Retinal pigment epithelial cell (primary cell): ENCODE data around the gene SMC6.

Source experiments
- DNase-seq: peaks from one replicate; pipeline ENCODE4 v3.0.0-alpha.2; 2010; ENCODE audit warnings: low read depth
- H3K4me3 ChIP-seq: 2 replicates; pipeline ENCODE4 v1.5.1; 2011; ENCODE audit warnings: mild to moderate bottlenecking, low read length, control low read depth, moderate library complexity
- CTCF ChIP-seq: conservative IDR thresholded peaks from 2 replicates; pipeline ENCODE4 v1.5.1; 2011; ENCODE audit warnings: low read depth, low read length, control low read depth, inconsistent platforms

Gene SMC6

GRCh38 chr2:17795309-17795708 is 41.7 kb upstream of the SMC6 start:
- TF ChIP-seq CTCF, result no peak
- H3K4me3 ChIP-seq, result no peak overlapping the region
- DNase-seq, result no peak

DNA sequence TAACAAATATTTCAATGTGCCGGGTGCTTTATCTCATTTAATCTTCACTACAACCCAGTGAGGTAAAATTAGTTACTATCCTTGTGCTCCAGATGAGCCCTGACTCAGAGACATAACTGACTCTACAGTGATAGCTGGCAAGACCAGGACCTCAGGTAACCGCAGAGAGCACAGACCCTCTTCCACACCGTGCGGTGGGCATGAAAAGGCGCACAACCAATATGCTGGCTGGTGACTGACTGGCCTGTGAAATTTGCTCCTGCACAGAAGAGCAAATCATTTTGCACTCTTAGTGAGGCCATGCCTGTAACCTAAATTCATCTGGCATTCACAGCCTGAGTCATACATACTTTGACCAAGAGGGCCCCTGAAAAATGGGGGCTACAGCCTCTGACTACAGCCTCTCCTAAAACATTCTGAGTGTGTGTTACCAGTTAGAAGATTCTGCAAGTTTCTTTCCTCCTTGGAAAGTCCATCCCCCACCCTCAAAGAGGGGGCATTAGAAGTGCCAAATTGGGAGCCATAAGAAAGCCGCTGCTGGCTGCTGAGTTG is 40.3 kb upstream of the SMC6 start:
- TF ChIP-seq CTCF, result no peak
- no peak overlapping the region for H3K4me3 ChIP-seq
- no peak for DNase-seq

- no peak overlapping the region for H3K4me3 ChIP-seq
- DNase-seq, result no peak
- no peak for TF ChIP-seq CTCF
These were observed 39.7 kb upstream of the SMC6 start for GRCh38 chr2:17793296-17793695.

DNA sequence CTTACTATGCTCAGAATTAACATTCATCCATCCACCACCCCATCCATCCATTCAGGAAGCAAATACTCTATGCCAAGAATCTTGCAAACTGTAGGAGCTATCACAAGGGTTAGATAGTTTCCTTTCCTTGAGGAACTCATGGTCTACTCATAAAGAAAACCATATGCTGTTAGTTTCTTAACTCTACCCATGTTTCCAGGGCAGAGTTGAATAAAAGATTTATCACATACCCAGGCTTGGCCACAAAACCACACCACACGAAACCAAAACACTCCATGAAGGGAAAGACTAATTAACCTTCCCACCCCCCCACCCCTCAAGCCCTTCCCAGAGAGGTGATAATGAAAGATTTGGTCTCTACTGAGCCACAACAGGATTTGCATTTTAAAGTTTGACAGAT is 38.9 kb upstream of the SMC6 start:
- no peak overlapping the region for H3K4me3 ChIP-seq
- DNase-seq, result no peak
- TF ChIP-seq CTCF, result no peak

GRCh38 chr2:17791817-17792130 is 38.2 kb upstream of the SMC6 start:
- H3K4me3 ChIP-seq, result no peak overlapping the region
- DNase-seq, result no peak
- no peak for TF ChIP-seq CTCF

GRCh38 chr2:17791121-17791816 is 37.7 kb upstream of the SMC6 start:
- TF ChIP-seq CTCF, result no peak
- no peak for DNase-seq
- no peak overlapping the region for H3K4me3 ChIP-seq

DNA sequence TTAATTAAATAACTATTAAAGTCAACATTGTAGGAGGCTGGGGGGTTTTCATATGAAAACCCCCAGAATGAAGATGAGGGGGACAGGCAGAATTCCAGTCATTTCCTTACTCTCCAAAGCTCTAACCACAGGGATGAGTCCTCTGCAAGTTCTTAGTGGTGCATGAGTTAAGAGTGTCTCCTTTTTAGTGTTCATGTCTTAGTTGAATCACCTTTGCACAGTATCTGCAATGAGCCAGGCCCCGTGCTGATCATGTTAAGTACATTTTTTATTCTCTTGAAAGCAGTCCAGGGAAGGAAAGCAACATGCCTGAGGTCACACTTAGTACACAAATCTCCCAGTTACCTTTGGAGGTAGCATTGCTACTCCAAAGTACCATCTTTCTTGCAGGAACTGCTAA is 36.9 kb upstream of the SMC6 start:
- H3K4me3 ChIP-seq, result no peak overlapping the region
- no peak for TF ChIP-seq CTCF
- no peak for DNase-seq
